K562 (cell line): ENCODE data around the gene SPON1. TPM values are rescaled to one million over a fixed set of nuclear protein-coding genes. Genes with fewer than 3 reads are reported as not detected.

Experiments used
- ZNF121 ChIP-seq: sonication (generic); formaldehyde crosslinking; conservative IDR thresholded peaks from 2 replicates; pipeline ENCODE4 v1.8.0; 2022; ENCODE audit warnings: missing genetic modification reagents
- polyA plus RNA-seq, 8 experiments: library from polyadenylated mRNA; depleted of rRNA in 4 of 8; stranded (reverse) in 5 of 8; unstranded in 3 of 8; fragments of >200 nt; fragmentation: Nextera tagmentation in 2 of 8; fragmentation: Illumina TruSeq in 1 of 8; extraction: Ambion mirVana in 2 of 8; extraction: Trizol in 1 of 8; gene quantifications; 2 replicates each; pipeline versions ENCODE4 v1.2.1 to v1.2.3, GENCODE V29; 2011 to 2014; ENCODE audit warnings: inconsistent platforms in 1 of 8, missing spikeins in 1 of 8
- total RNA-seq, 7 experiments: library from RNA; depleted of rRNA in 6 of 7; stranded (reverse); fragments of >200 nt in 6 of 7; fragmentation: Illumina TruSeq in 2 of 7; extraction: Trizol in 2 of 7; gene quantifications; 2 replicates each; pipeline versions ENCODE4 v1.2.1 to v1.2.3, GENCODE V29; 2011 to 2021; ENCODE audit warnings: low replicate concordance in 1 of 7
- TF ChIP-seq, protein P1 (sequence below), 2 experiments: fragments of 450-650 bp in 1 of 2; sonication (generic) in 1 of 2; formaldehyde crosslinking in 1 of 2; IDR thresholded peaks; 2 replicates each; pipeline versions ENCODE4 v1.7.1 to v1.9.0; 2016 to 2022; ENCODE audit warnings: inconsistent platforms in 1 of 2, mild to moderate bottlenecking in 1 of 2, missing genetic modification reagents in 1 of 2

The SPON1 gene
- total and polyA plus RNA-seq, 9 of the 15 experiments (the other 6 are each of a cell fraction or from before 2014, with no cell fraction given) = 0.04 to 0.06 TPM; not detected in 7

DNA sequence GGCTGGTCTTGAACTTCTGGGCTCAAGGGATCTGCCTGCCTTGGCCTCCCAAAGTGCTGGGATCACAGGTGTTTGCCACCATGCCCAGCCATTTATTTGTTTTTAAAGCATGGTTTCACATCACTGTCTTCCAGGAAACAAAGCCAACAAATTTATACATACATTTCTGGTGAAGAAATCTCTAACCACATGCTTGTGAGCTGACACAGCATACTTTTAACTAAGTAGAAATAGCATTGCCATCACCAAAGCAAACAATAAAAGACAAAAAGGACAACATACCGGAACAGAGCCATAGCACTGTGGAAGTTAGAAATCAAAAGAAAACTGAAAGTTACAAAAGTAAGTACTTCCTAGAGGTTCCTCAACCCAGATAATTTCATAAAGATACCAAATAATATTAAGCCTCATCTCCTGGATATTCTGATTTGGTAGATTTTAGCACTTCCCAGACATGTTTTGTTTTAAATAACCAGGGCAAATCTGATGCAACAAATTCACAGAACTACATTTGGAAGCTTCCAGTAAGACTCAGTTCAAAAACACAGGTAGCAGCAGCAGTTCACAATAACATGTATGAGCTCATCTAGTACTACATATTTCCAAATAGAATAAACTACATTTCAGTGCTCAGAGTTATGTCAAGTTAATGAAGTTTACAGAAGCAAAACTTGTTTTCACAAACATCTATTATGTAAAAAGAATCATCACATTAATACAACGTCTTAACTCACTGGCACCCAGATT, 325.8 kb downstream of the SPON1 start (continued):
- TF ChIP-seq, protein P1, sequence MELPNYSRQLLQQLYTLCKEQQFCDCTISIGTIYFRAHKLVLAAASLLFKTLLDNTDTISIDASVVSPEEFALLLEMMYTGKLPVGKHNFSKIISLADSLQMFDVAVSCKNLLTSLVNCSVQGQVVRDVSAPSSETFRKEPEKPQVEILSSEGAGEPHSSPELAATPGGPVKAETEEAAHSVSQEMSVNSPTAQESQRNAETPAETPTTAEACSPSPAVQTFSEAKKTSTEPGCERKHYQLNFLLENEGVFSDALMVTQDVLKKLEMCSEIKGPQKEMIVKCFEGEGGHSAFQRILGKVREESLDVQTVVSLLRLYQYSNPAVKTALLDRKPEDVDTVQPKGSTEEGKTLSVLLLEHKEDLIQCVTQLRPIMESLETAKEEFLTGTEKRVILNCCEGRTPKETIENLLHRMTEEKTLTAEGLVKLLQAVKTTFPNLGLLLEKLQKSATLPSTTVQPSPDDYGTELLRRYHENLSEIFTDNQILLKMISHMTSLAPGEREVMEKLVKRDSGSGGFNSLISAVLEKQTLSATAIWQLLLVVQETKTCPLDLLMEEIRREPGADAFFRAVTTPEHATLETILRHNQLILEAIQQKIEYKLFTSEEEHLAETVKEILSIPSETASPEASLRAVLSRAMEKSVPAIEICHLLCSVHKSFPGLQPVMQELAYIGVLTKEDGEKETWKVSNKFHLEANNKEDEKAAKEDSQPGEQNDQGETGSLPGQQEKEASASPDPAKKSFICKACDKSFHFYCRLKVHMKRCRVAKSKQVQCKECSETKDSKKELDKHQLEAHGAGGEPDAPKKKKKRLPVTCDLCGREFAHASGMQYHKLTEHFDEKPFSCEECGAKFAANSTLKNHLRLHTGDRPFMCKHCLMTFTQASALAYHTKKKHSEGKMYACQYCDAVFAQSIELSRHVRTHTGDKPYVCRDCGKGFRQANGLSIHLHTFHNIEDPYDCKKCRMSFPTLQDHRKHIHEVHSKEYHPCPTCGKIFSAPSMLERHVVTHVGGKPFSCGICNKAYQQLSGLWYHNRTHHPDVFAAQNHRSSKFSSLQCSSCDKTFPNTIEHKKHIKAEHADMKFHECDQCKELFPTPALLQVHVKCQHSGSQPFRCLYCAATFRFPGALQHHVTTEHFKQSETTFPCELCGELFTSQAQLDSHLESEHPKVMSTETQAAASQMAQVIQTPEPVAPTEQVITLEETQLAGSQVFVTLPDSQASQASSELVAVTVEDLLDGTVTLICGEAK (IDR thresholded peaks at IDR 0.05) = no peak
- TF ChIP-seq, protein P1 (CRISPR knock-in tag; IDR thresholded peaks at IDR 0.05) = no peak
- TF ChIP-seq ZNF121 = no peak
- TF ChIP-seq, all 486 proteins: peak for 0
